ENCODE measurements around the gene ARL5C.
A peak's percentile ranks its signal among the peaks of the same experiment; 100 is the strongest.

ARL5C gene

GRCh38 chr17:39166437-39167335 lies 725 bp upstream of the ARL5C start:
- no peak for DNase-seq

GRCh38 chr17:39165178-39165840 lies 652 bp downstream of the ARL5C start:
- no peak for DNase-seq

GRCh38 chr17:39164675-39165143 lies 1.3 kb downstream of the ARL5C start:
- peak; percentile 56 for DNase-seq

GRCh38 chr17:39161962-39162361 lies 4.0 kb downstream of the ARL5C start:
- DNase-seq: no peak

GRCh38 chr17:39158623-39159022 lies 7.3 kb downstream of the ARL5C start:
- no peak for DNase-seq

- DNase-seq: no peak
These were observed 9.5 kb downstream of the ARL5C start for GRCh38 chr17:39156491-39156890.

- DNase-seq: no peak
These were observed 10.3 kb downstream of the ARL5C start for GRCh38 chr17:39155654-39156053.

- DNase-seq: peak; percentile 92
These were observed 12.3 kb downstream of the ARL5C start for GRCh38 chr17:39153599-39154051.

GRCh38 chr17:39151943-39152818 lies 13.8 kb downstream of the ARL5C start:
- DNase-seq: no peak

- DNase-seq: no peak
These were observed 14.6 kb downstream of the ARL5C start, which contains the start of gene PLXDC1 for GRCh38 chr17:39151150-39151942. PLXDC1 (minus strand) TSS chr17:39151637; CDS start chr17:39151437, 200 bp downstream.

GRCh38 chr17:39150795-39151149 lies 15.2 kb downstream of the ARL5C start:
- no peak for DNase-seq

GRCh38 chr17:39150104-39150634 lies 15.8 kb downstream of the ARL5C start:
- no peak for DNase-seq

GRCh38 chr17:39147221-39148185 lies 18.5 kb downstream of the ARL5C start:
- no peak for DNase-seq

GRCh38 chr17:39146273-39146672 lies 19.7 kb downstream of the ARL5C start:
- DNase-seq: no peak

GRCh38 chr17:39145143-39145542 lies 20.8 kb downstream of the ARL5C start:
- DNase-seq: no peak

GRCh38 chr17:39144416-39144840 lies 21.5 kb downstream of the ARL5C start:
- no peak for DNase-seq

GRCh38 chr17:39143552-39144093 lies 22.3 kb downstream of the ARL5C start:
- no peak for DNase-seq

- DNase-seq: no peak
These were observed 23.9 kb downstream of the ARL5C start for GRCh38 chr17:39141915-39142664.

GRCh38 chr17:39141294-39141693 lies 24.7 kb downstream of the ARL5C start:
- DNase-seq: no peak
